ENCODE results near the gene MIPOL1. TPM values are rescaled to one million over a fixed set of nuclear protein-coding genes. Genes with fewer than 3 reads are reported as not detected.
"Not testable (repeated sequence)": the region's sequence is repeated elsewhere in the genome, so short reads cannot be mapped to it uniquely, and the experiment has no call there.

MIPOL1 gene
- total RNA-seq, 3 donors from 2014 or later: 12.2 to 48.8 (median 36.1) TPM

- Histone ChIP-seq H3K4me3 (no peak overlapping the region), H3K27me3 (no peaks in the 10 kb centered on the region), H3K36me3 (no peaks in the 10 kb centered on the region), H3K4me1 (no peaks in the 10 kb centered on the region), H3K27ac (no peak overlapping the region), H3K9me3 (no peaks in the 10 kb centered on the region)
- TF ChIP-seq POLR2AphosphoS5 (IDR thresholded peaks at IDR 0.05) (no peak), CTCF (IDR thresholded peaks at IDR 0.05) (no peak), POLR2A (IDR thresholded peaks at IDR 0.05) (no peak)
- no peak for DNase-seq (ENCODE audit: low spot score in 2 of 2)
- intact Hi-C loops (cut with DNase I; ENCODE audit: low total_unique reads): no loop called here
Measured at GRCh38 chr14:37181441-37181840, 16.3 kb upstream of the MIPOL1 start.

DNA sequence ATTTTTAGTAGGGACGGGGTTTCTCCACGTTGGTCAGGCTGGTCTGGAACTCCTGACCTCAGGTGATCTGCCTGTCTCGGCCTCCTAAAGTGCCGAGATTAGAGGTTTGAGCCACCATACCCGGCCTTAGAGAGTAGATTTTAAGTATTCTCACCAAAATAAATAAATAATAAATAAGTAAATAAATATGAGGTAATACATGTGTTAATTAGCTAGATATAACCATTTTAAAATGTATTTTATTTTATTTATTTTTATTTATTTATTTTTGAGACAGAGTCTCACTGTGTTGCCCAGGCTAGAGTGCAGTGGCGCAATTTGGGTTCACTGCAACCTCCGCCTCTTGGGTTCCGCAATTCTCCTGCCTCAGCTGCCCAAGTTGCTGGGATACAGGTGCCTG, 13.2 kb upstream of the MIPOL1 start:
- H3K4me1 ChIP-seq; H3K9me3 ChIP-seq; H3K27ac ChIP-seq; intact Hi-C loops (cut with DNase I; ENCODE audit: low total_unique reads); DNase-seq (ENCODE audit: low spot score in 2 of 2); H3K36me3 ChIP-seq; H3K27me3 ChIP-seq; H3K4me3 ChIP-seq: not testable (repeated sequence)

GRCh38 chr14:37185670-37186069, 12.1 kb upstream of the MIPOL1 start:
- intact Hi-C loops (cut with DNase I; ENCODE audit: low total_unique reads): no loop called here
- Histone ChIP-seq H3K27me3 (no peaks in the 10 kb centered on the region), H3K4me3 (no peak overlapping the region), H3K36me3 (no peaks in the 10 kb centered on the region), H3K9me3 (peaks cover 0 to 5% of the 10 kb centered on the region in 2 donors), H3K27ac (no peak overlapping the region), H3K4me1 (no peaks in the 10 kb centered on the region)
- no peak for DNase-seq (ENCODE audit: low spot score in 2 of 2)
- TF ChIP-seq POLR2A (IDR thresholded peaks at IDR 0.05) (no peak), CTCF (IDR thresholded peaks at IDR 0.05) (no peak), POLR2AphosphoS5 (IDR thresholded peaks at IDR 0.05) (no peak)

- no peak for DNase-seq (ENCODE audit: low spot score in 2 of 2)
- no peak overlapping the region for H3K27ac ChIP-seq
- peaks cover 0 to 5% of the 10 kb centered on the region in 2 donors for H3K9me3 ChIP-seq
- H3K36me3 ChIP-seq: no peaks in the 10 kb centered on the region
- intact Hi-C loops (cut with DNase I; ENCODE audit: low total_unique reads): no loop called here
- H3K4me1 ChIP-seq: no peaks in the 10 kb centered on the region
- no peaks in the 10 kb centered on the region for H3K27me3 ChIP-seq
- TF ChIP-seq CTCF (IDR thresholded peaks at IDR 0.05) (no peak), POLR2A (IDR thresholded peaks at IDR 0.05) (no peak), POLR2AphosphoS5 (IDR thresholded peaks at IDR 0.05) (no peak)
- H3K4me3 ChIP-seq: no peak overlapping the region
Measured at GRCh38 chr14:37186865-37187264, 10.9 kb upstream of the MIPOL1 start.

DNA sequence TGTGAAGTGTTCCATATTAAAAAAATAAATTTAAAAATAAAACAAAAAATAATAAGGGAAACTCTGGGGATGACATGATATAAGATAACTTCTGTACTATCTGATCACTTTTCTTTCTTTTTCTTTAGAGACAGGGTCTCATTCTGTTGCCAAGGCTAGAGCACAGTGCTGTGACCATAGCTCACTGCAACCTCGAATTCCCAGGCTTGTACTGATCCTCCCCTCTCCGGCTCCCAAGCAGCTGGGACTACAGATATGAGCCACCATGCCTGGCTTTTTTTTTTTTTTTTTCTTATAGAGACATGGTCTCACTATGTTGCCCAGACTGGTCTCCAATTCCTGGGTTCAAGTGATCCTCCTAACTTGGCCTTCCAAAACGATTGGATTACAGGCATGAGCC, 10.4 kb upstream of the MIPOL1 start:
- no peaks in the 10 kb centered on the region for H3K27me3 ChIP-seq

GRCh38 chr14:37187840-37188577, 9.7 kb upstream of the MIPOL1 start:
- H3K36me3 ChIP-seq; H3K9me3 ChIP-seq; DNase-seq (ENCODE audit: low spot score in 2 of 2); H3K27ac ChIP-seq; H3K4me1 ChIP-seq; H3K27me3 ChIP-seq; H3K4me3 ChIP-seq; intact Hi-C loops (cut with DNase I; ENCODE audit: low total_unique reads): not testable (repeated sequence)

More for the DNA sequence above, 10.4 kb upstream of the MIPOL1 start:
- intact Hi-C loops (cut with DNase I; ENCODE audit: low total_unique reads): no loop called here
- Histone ChIP-seq H3K9me3 (peaks cover 0 to 5% of the 10 kb centered on the region in 2 donors), H3K36me3 (no peaks in the 10 kb centered on the region), H3K4me1 (no peaks in the 10 kb centered on the region), H3K4me3 (no peak overlapping the region), H3K27ac (no peak overlapping the region)
- DNase-seq (ENCODE audit: low spot score in 2 of 2): no peak
- no peak for TF ChIP-seq CTCF (IDR thresholded peaks at IDR 0.05)

- H3K4me3 ChIP-seq; H3K36me3 ChIP-seq; DNase-seq (ENCODE audit: low spot score in 2 of 2); H3K27me3 ChIP-seq; H3K9me3 ChIP-seq; H3K4me1 ChIP-seq; intact Hi-C loops (cut with DNase I; ENCODE audit: low total_unique reads); H3K27ac ChIP-seq: not testable (repeated sequence)
Measured at GRCh38 chr14:37189733-37190132, 8.0 kb upstream of the MIPOL1 start.

Data from breast epithelium (tissue), 4 donors.